OCI-LY1 (cell line): Measurements from ENCODE around the gene CRADD.

ENCODE experiments used
- H2AFZ ChIP-seq: fragments of 200-600 bp; sonication (generic), shearing (Covaris generic); 2 replicates; pipeline ENCODE4 v1.6.0; 2014; ENCODE audit warnings: antibody characterized with exemption, mild to moderate bottlenecking, low read length
- H3F3A ChIP-seq: fragments of 200-600 bp; sonication (generic), shearing (Covaris generic); 2 replicates; pipeline ENCODE4 v1.6.0; 2014; ENCODE audit warnings: mild to moderate bottlenecking, antibody characterized with exemption, low read length, moderate library complexity; ENCODE audit not compliant: insufficient read depth
- H3K27ac ChIP-seq: fragments of 200-600 bp; sonication (generic); 2 replicates; pipeline ENCODE4 v1.5.1; 2014; ENCODE audit warnings: low read length, mixed run types, mild to moderate bottlenecking, low read depth; ENCODE audit not compliant: poor library complexity, severe bottlenecking
- H3K27me3 ChIP-seq: fragments of 200-600 bp; sonication (generic); 2 replicates; pipeline ENCODE4 v1.6.0; 2014; ENCODE audit warnings: antibody characterized with exemption, mild to moderate bottlenecking, low read length, moderate library complexity; ENCODE audit not compliant: insufficient read depth
- H3K36me3 ChIP-seq: fragments of 200-600 bp; sonication (generic); 2 replicates; pipeline ENCODE4 v1.6.1; 2014; ENCODE audit warnings: mild to moderate bottlenecking, antibody characterized with exemption, low read length, moderate library complexity, mixed read lengths; ENCODE audit not compliant: insufficient read depth
- H3K4me1 ChIP-seq: fragments of 200-600 bp; sonication (generic); 2 replicates; pipeline ENCODE4 v1.5.1; 2014; ENCODE audit warnings: mild to moderate bottlenecking, low read length, moderate library complexity; ENCODE audit not compliant: insufficient read depth, severe bottlenecking
- H3K4me2 ChIP-seq: fragments of 200-600 bp; sonication (generic), shearing (Covaris generic); 2 replicates; pipeline ENCODE4 v1.6.1; 2014; ENCODE audit warnings: low read length
- H3K4me3 ChIP-seq: fragments of 200-600 bp; sonication (generic); 2 replicates; pipeline ENCODE4 v1.5.1; 2014; ENCODE audit warnings: low read length, low read depth, mild to moderate bottlenecking, mixed read lengths; ENCODE audit not compliant: poor library complexity, severe bottlenecking
- H3K79me2 ChIP-seq: fragments of 200-600 bp; shearing (Covaris generic); 2 replicates; pipeline ENCODE4 v1.6.1; 2016; ENCODE audit warnings: mixed run types, low read length, mixed read lengths; ENCODE audit not compliant: insufficient read depth
- H3K9ac ChIP-seq: fragments of 200-600 bp; sonication (generic), shearing (Covaris generic); 2 replicates; pipeline ENCODE4 v1.6.1; 2014; ENCODE audit warnings: mild to moderate bottlenecking, low read length, mixed read lengths
- H3K9me2 ChIP-seq: fragments of 200-600 bp; sonication (generic), shearing (Covaris generic); 2 replicates; pipeline ENCODE4 v1.6.1; 2014; ENCODE audit warnings: low read depth, mild to moderate bottlenecking, low read length, mixed read lengths
- H3K9me3 ChIP-seq: fragments of 200-600 bp; shearing (Covaris generic); 2 replicates; pipeline ENCODE4 v1.6.1; 2014; ENCODE audit warnings: low read length, mixed read lengths
- H4K20me1 ChIP-seq: fragments of 200-600 bp; sonication (generic), shearing (Covaris generic); 2 replicates; pipeline ENCODE4 v1.6.0; 2016; ENCODE audit warnings: mild to moderate bottlenecking, low read length; ENCODE audit not compliant: insufficient read depth
- CTCF ChIP-seq: fragments of 200-600 bp; sonication (generic), shearing (Covaris generic); IDR thresholded peaks from 2 replicates; pipeline ENCODE4 v1.5.1; 2017; ENCODE audit warnings: mild to moderate bottlenecking, antibody characterized with exemption, low read length, moderate library complexity, mixed read lengths
- EZH2 ChIP-seq: fragments of 200-600 bp; sonication (generic), shearing (Covaris generic); IDR thresholded peaks from 2 replicates; pipeline ENCODE4 v1.8.0; 2017; ENCODE audit warnings: borderline replicate concordance, mixed run types, mild to moderate bottlenecking, antibody characterized with exemption, low read length, moderate library complexity, mixed read lengths

Gene CRADD

GRCh38 chr12:93773122-93773871 is 96.1 kb downstream of the CRADD start:
- no peaks in the 10 kb centered on the region for H3K27me3 ChIP-seq
- no peaks in the 10 kb centered on the region for H3F3A ChIP-seq
- H3K4me2 ChIP-seq = no peak overlapping the region
- H4K20me1 ChIP-seq = no peaks in the 10 kb centered on the region
- no peak overlapping the region for H3K9ac ChIP-seq
- no peaks in the 10 kb centered on the region for H3K4me1 ChIP-seq
- H3K79me2 ChIP-seq = no peaks in the 10 kb centered on the region
- TF ChIP-seq EZH2 = no peak
- no peaks in the 10 kb centered on the region for H3K36me3 ChIP-seq
- H3K9me3 ChIP-seq = no peaks in the 10 kb centered on the region
- no peaks in the 10 kb centered on the region for H3K9me2 ChIP-seq
- H3K4me3 ChIP-seq = no peak overlapping the region
- no peak overlapping the region for H3K27ac ChIP-seq
- no peak overlapping the region for H2AFZ ChIP-seq

- Histone ChIP-seq H3K4me1 (no peaks in the 10 kb centered on the region), H3K27me3 (no peaks in the 10 kb centered on the region), H2AFZ (no peak overlapping the region), H4K20me1 (no peaks in the 10 kb centered on the region), H3K27ac (no peak overlapping the region), H3K9me3 (no peaks in the 10 kb centered on the region), H3K79me2 (no peaks in the 10 kb centered on the region), H3K36me3 (no peaks in the 10 kb centered on the region), H3K9me2 (no peaks in the 10 kb centered on the region), H3F3A (no peaks in the 10 kb centered on the region), H3K4me2 (no peak overlapping the region), H3K9ac (no peak overlapping the region), H3K4me3 (no peak overlapping the region)
- TF ChIP-seq EZH2 = no peak
- no peak for TF ChIP-seq CTCF
These were observed 99.4 kb downstream of the CRADD start for GRCh38 chr12:93776581-93777018.

GRCh38 chr12:93777254-93777653 is 100.1 kb downstream of the CRADD start:
- H3K36me3 ChIP-seq = no peaks in the 10 kb centered on the region
- H3K9me2 ChIP-seq = no peaks in the 10 kb centered on the region
- no peaks in the 10 kb centered on the region for H3K9me3 ChIP-seq
- H3K9ac ChIP-seq = no peak overlapping the region
- no peaks in the 10 kb centered on the region for H3K27me3 ChIP-seq
- no peaks in the 10 kb centered on the region for H3K4me1 ChIP-seq
- no peaks in the 10 kb centered on the region for H3F3A ChIP-seq
- no peak overlapping the region for H3K4me2 ChIP-seq
- H3K27ac ChIP-seq = no peak overlapping the region
- no peaks in the 10 kb centered on the region for H3K79me2 ChIP-seq
- no peak overlapping the region for H3K4me3 ChIP-seq
- no peaks in the 10 kb centered on the region for H4K20me1 ChIP-seq
- H2AFZ ChIP-seq = no peak overlapping the region
- no peak for TF ChIP-seq EZH2
- no peak for TF ChIP-seq CTCF

- H3K27ac ChIP-seq = no peak overlapping the region
These were observed 101.1 kb downstream of the CRADD start for GRCh38 chr12:93778306-93778705.

More at GRCh38 chr12:93778306-93778705, 101.1 kb downstream of the CRADD start:
- Histone ChIP-seq H3K4me1 (peaks cover 7% of the 10 kb centered on the region), H3K4me3 (no peak overlapping the region), H3K9me3 (no peaks in the 10 kb centered on the region), H3K79me2 (no peaks in the 10 kb centered on the region), H3K9me2 (no peaks in the 10 kb centered on the region), H2AFZ (no peak overlapping the region), H3K27me3 (no peaks in the 10 kb centered on the region), H3F3A (no peaks in the 10 kb centered on the region), H3K9ac (no peak overlapping the region), H3K36me3 (no peaks in the 10 kb centered on the region), H4K20me1 (no peaks in the 10 kb centered on the region), H3K4me2 (no peak overlapping the region)
- TF ChIP-seq CTCF (no peak), EZH2 (no peak)
